ENCODE results near the gene PRKAG3.

DNA sequence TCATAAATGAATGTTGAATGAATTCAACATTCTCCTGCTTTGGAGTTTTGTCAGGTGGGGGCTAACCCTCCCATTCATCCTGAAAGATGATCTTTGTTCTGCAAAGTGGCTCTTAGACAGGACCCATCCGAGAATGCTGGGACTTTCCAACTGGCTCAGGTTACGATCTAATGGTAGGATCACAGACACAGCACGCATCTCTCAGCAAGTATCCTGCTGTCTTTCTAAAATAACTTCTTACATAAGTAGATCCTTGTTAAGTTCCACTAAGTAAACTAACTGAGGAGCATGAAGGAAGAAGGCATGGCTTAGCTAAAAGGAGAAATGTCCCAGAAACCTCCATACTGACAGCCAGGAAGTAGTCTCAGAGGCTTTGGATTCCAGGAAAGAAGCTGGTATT is 26.0 kb downstream of the PRKAG3 start:
- TF ChIP-seq, protein P1, sequence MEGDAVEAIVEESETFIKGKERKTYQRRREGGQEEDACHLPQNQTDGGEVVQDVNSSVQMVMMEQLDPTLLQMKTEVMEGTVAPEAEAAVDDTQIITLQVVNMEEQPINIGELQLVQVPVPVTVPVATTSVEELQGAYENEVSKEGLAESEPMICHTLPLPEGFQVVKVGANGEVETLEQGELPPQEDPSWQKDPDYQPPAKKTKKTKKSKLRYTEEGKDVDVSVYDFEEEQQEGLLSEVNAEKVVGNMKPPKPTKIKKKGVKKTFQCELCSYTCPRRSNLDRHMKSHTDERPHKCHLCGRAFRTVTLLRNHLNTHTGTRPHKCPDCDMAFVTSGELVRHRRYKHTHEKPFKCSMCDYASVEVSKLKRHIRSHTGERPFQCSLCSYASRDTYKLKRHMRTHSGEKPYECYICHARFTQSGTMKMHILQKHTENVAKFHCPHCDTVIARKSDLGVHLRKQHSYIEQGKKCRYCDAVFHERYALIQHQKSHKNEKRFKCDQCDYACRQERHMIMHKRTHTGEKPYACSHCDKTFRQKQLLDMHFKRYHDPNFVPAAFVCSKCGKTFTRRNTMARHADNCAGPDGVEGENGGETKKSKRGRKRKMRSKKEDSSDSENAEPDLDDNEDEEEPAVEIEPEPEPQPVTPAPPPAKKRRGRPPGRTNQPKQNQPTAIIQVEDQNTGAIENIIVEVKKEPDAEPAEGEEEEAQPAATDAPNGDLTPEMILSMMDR (IDR thresholded peaks at IDR 0.05), result no peak
- no peak for TF ChIP-seq POLR2AphosphoS5 (IDR thresholded peaks at IDR 0.05)
